H1 (cell line): ENCODE data around the gene UTRN. TPM values are rescaled to one million over a fixed set of nuclear protein-coding genes. Genes with fewer than 3 reads are reported as not detected.

Experiments used
- CTCF ChIA-PET: fragments of 300-600 bp; sonication (Branson Sonifier 250); formaldehyde crosslinking; loops from one replicate; lab custom pipeline; 2021; ENCODE audit not compliant: partially characterized antibody; lab: Charles Lee
- POLR2A ChIA-PET: fragments of 300-600 bp; sonication (Branson Sonifier 250); formaldehyde crosslinking; loops from one replicate; lab custom pipeline; 2021; ENCODE audit warnings: inconsistent platforms; ENCODE audit not compliant: partially characterized antibody; lab: Charles Lee
- DNase-seq, 2 experiments: peaks; one replicate each; pipeline versions ENCODE4 v3.0.0 to v3.0.0-alpha.2; 2010 to 2022; ENCODE audit warnings: low spot score in 2 of 2, low read depth in 1 of 2, mixed read lengths in 1 of 2
- FAIRE-seq: peaks from 2 replicates; lab custom pipeline; 2011; peaks lifted over from hg19 to GRCh38; lab: Jason Lieb, UNC
- H2AFZ ChIP-seq: 2 replicates; pipeline ENCODE4 v1.8.1; 2012; ENCODE audit warnings: low read length, inconsistent platforms
- H2AK5ac ChIP-seq: 2 replicates; pipeline ENCODE4 v1.6.1; 2013; ENCODE audit warnings: low read depth, low read length
- H2BK120ac ChIP-seq: replicated peaks from 2 replicates; pipeline ENCODE3; 2013; ENCODE audit warnings: low read depth, low read length, inconsistent platforms
- H2BK12ac ChIP-seq: 2 replicates; pipeline ENCODE4 v1.6.1; 2013; ENCODE audit warnings: low read depth, low read length
- H2BK15ac ChIP-seq: 2 replicates; pipeline ENCODE4 v1.6.1; 2013; ENCODE audit warnings: low read length
- H2BK20ac ChIP-seq: 2 replicates; pipeline ENCODE4 v1.6.1; 2013; ENCODE audit warnings: low read length
- H2BK5ac ChIP-seq: 2 replicates; pipeline ENCODE4 v1.6.1; 2013; ENCODE audit warnings: low read depth, low read length
- H3K14ac ChIP-seq: 2 replicates; pipeline ENCODE4 v1.6.1; 2013; ENCODE audit warnings: inconsistent platforms; ENCODE audit not compliant: insufficient read length
- H3K18ac ChIP-seq: 2 replicates; pipeline ENCODE4 v1.6.1; 2013; ENCODE audit warnings: low read length; ENCODE audit errors: extremely low read depth
- H3K23ac ChIP-seq: 2 replicates; pipeline ENCODE4 v1.6.1; 2013; ENCODE audit warnings: inconsistent platforms; ENCODE audit not compliant: insufficient read length
- H3K23me2 ChIP-seq: 2 replicates; pipeline ENCODE4 v1.6.1; 2013; ENCODE audit warnings: low read depth, low read length
- H3K27ac ChIP-seq: 2 replicates; pipeline ENCODE4 v1.6.1; 2011; ENCODE audit warnings: low read depth, low read length, inconsistent platforms
- H3K27me3 ChIP-seq, 4 experiments: replicated peaks in 1 of 4; 1 replicate in 1 of 4; 2 replicates in 3 of 4; pipeline versions ENCODE4 v1.6.1 to v1.8.1; 2011 to 2013; ENCODE audit warnings: low read length in 3 of 4, mild to moderate bottlenecking in 3 of 4, inconsistent platforms in 2 of 4, mixed read lengths in 2 of 4, moderate library complexity in 1 of 4; ENCODE audit not compliant: control insufficient read depth in 3 of 4, insufficient read depth in 3 of 4; ENCODE audit errors: extremely low read depth in 1 of 4
- H3K36me3 ChIP-seq, 4 experiments: 2 replicates each; pipeline versions ENCODE4 v1.6.1 to v1.8.1; 2011 to 2013; ENCODE audit warnings: mild to moderate bottlenecking in 4 of 4, low read length in 3 of 4, moderate library complexity in 2 of 4, control low read depth in 1 of 4, inconsistent platforms in 1 of 4; ENCODE audit not compliant: insufficient read depth in 4 of 4, control insufficient read depth in 2 of 4
- H3K4ac ChIP-seq: replicated peaks from 2 replicates; pipeline ENCODE3; 2013; ENCODE audit warnings: low read length, low read depth, mixed read lengths, inconsistent platforms; ENCODE audit not compliant: insufficient read length
- H3K4me1 ChIP-seq, 4 experiments: replicated peaks in 1 of 4; 1 replicate in 1 of 4; 2 replicates in 3 of 4; pipeline versions ENCODE4 v1.6.1 to v1.8.1; 2011 to 2013; ENCODE audit warnings: low read length in 3 of 4, inconsistent platforms in 2 of 4, mixed read lengths in 1 of 4; ENCODE audit not compliant: insufficient read depth in 4 of 4, control insufficient read depth in 3 of 4
- H3K4me2 ChIP-seq, 2 experiments: 2 replicates each; pipeline versions ENCODE4 v1.6.1 to v1.8.1; 2011 to 2013; ENCODE audit warnings: low read depth in 2 of 2, low read length in 2 of 2, control low read depth in 1 of 2, inconsistent platforms in 1 of 2, mild to moderate bottlenecking in 1 of 2; ENCODE audit not compliant: insufficient read depth in 1 of 2
- H3K4me3 ChIP-seq, 4 experiments: fragments of 200-600, 300-600 bp in 1 of 4; sonication (generic), shearing (Covaris generic), sonication (Bioruptor Twin) in 1 of 4; 2 replicates each; pipeline versions ENCODE4 v1.5.1 to v1.8.1; 2011 to 2016; ENCODE audit warnings: low read length in 4 of 4, low read depth in 3 of 4, control low read depth in 2 of 4, inconsistent platforms in 2 of 4, mild to moderate bottlenecking in 2 of 4, mixed read lengths in 1 of 4, moderate library complexity in 1 of 4; ENCODE audit not compliant: insufficient read depth in 2 of 4; ENCODE audit errors: extremely low read depth in 1 of 4
- H3K56ac ChIP-seq: replicated peaks from 2 replicates; pipeline ENCODE3; 2013; ENCODE audit warnings: low read depth, mild to moderate bottlenecking, mixed read lengths, low read length, inconsistent platforms; ENCODE audit not compliant: insufficient read length
- H3K79me1 ChIP-seq: 2 replicates; pipeline ENCODE4 v1.6.1; 2013; ENCODE audit warnings: low read depth, low read length, control low read depth
- H3K79me2 ChIP-seq, 2 experiments: 2 replicates each; pipeline versions ENCODE4 v1.6.1 to v1.8.1; 2012 to 2013; ENCODE audit warnings: low read length in 2 of 2, mild to moderate bottlenecking in 2 of 2, inconsistent platforms in 1 of 2; ENCODE audit not compliant: insufficient read depth in 2 of 2, control insufficient read depth in 1 of 2
- H3K9ac ChIP-seq, 4 experiments: replicated peaks in 1 of 4; 1 replicate in 1 of 4; 2 replicates in 3 of 4; pipeline versions ENCODE4 v1.6.1 to v1.8.1; 2011 to 2013; ENCODE audit warnings: low read depth in 3 of 4, low read length in 3 of 4, control low read depth in 2 of 4, mild to moderate bottlenecking in 2 of 4, moderate library complexity in 2 of 4, inconsistent platforms in 1 of 4; ENCODE audit errors: extremely low read depth in 1 of 4
- H3K9me3 ChIP-seq, 2 experiments: 2 replicates each; pipeline versions ENCODE4 v1.6.1 to v1.8.1; 2012 to 2013; ENCODE audit warnings: mild to moderate bottlenecking in 2 of 2, moderate library complexity in 2 of 2, control low read depth in 1 of 2, inconsistent platforms in 1 of 2, low read depth in 1 of 2, low read length in 1 of 2, mixed read lengths in 1 of 2; ENCODE audit not compliant: insufficient read depth in 2 of 2
- H4K20me1 ChIP-seq, 2 experiments: replicated peaks in 1 of 2; 2 replicates each; pipeline versions ENCODE3 to v1.8.1; 2011 to 2013; ENCODE audit warnings: inconsistent platforms in 2 of 2, low read length in 2 of 2, mild to moderate bottlenecking in 1 of 2; ENCODE audit not compliant: insufficient read depth in 2 of 2, control insufficient read depth in 1 of 2
- H4K5ac ChIP-seq: 2 replicates; pipeline ENCODE4 v1.6.1; 2013; ENCODE audit warnings: low read length, low read depth, mixed read lengths, inconsistent platforms; ENCODE audit not compliant: insufficient read length
- H4K8ac ChIP-seq: 2 replicates; pipeline ENCODE4 v1.8.0; 2013; ENCODE audit warnings: mild to moderate bottlenecking, moderate library complexity, low read length, inconsistent platforms; ENCODE audit not compliant: insufficient read depth; ENCODE audit errors: extremely low read depth
- H4K91ac ChIP-seq: replicated peaks from 2 replicates; pipeline ENCODE3; 2013; ENCODE audit warnings: low read length, mixed read lengths, inconsistent platforms; ENCODE audit not compliant: insufficient read length
- ASH2L ChIP-seq: fragments of 200-600, 300-600 bp; sonication (generic); IDR thresholded peaks from one replicate; pipeline ENCODE4 v1.7.1; 2017; ENCODE audit warnings: low read length
- CHD1 ChIP-seq: IDR thresholded peaks from 2 replicates; pipeline ENCODE4 v1.6.1; 2012; ENCODE audit warnings: low read depth, low read length, improper control_type of control experiment
- CHD2 ChIP-seq: IDR thresholded peaks from 2 replicates; pipeline ENCODE4 v1.6.1; 2012; ENCODE audit warnings: low read length, improper control_type of control experiment
- JUN ChIP-seq: IDR thresholded peaks from 2 replicates; pipeline ENCODE4 v1.6.1; 2011; ENCODE audit warnings: low read depth, mild to moderate bottlenecking, improper control_type of control experiment, low read length
- JUND ChIP-seq: IDR thresholded peaks from 2 replicates; pipeline ENCODE4 v1.6.1; 2011; ENCODE audit warnings: mild to moderate bottlenecking, improper control_type of control experiment, low read length
- KDM5A ChIP-seq: fragments of 200-600 bp; IDR thresholded peaks from 2 replicates; pipeline ENCODE4 v1.7.1; 2012; ENCODE audit warnings: mild to moderate bottlenecking, low read length, inconsistent platforms, mixed read lengths
- NANOG ChIP-seq: IDR thresholded peaks from 2 replicates; pipeline ENCODE4 v1.6.1; 2011; ENCODE audit warnings: low read length, low read depth, mild to moderate bottlenecking, inconsistent platforms; ENCODE audit not compliant: insufficient read depth, poor library complexity, severe bottlenecking
- PHF8 ChIP-seq: fragments of 200-600 bp; sonication (generic); conservative IDR thresholded peaks from 2 replicates; pipeline ENCODE4 v1.7.1; 2012; ENCODE audit warnings: low read depth, mild to moderate bottlenecking, inconsistent platforms, low read length, moderate library complexity
- RFX5 ChIP-seq: IDR thresholded peaks from 2 replicates; pipeline ENCODE4 v1.6.1; 2011; ENCODE audit warnings: low read depth, low read length, improper control_type of control experiment, borderline replicate concordance
- SP1 ChIP-seq: IDR thresholded peaks from 2 replicates; pipeline ENCODE4 v1.6.1; 2011; ENCODE audit warnings: low read depth, low read length
- SP2 ChIP-seq: IDR thresholded peaks from 2 replicates; pipeline ENCODE4 v1.6.1; 2012; ENCODE audit warnings: mild to moderate bottlenecking, low read length, inconsistent platforms
- TAF1 ChIP-seq: IDR thresholded peaks from 2 replicates; pipeline ENCODE4 v1.6.1; 2011; ENCODE audit warnings: mild to moderate bottlenecking, low read depth, low read length
- TAF7 ChIP-seq: optimal IDR thresholded peaks from 2 replicates; pipeline ENCODE3; 2011; ENCODE audit warnings: low read depth, mild to moderate bottlenecking, inconsistent platforms, low read length, moderate library complexity, borderline replicate concordance
- WGBS, 2 experiments: shearing (Covaris generic) in 1 of 2; methylation state at CpG; one replicate each; pipeline versions ENCODE4 v1.1.6 to v1.1.7; 2013 to 2015; ENCODE audit warnings: low lambda C conversion rate in 2 of 2, mixed read lengths in 2 of 2, inconsistent platforms in 1 of 2, low coverage in 1 of 2, missing lambda C conversion rate in 1 of 2; ENCODE audit not compliant: insufficient replicate concordance in 2 of 2, insufficient coverage in 1 of 2, insufficient read length in 1 of 2; ENCODE audit errors: extremely low coverage in 1 of 2, missing lambda C conversion rate in 1 of 2; 5-methylcytosine and 5-hydroxymethylcytosine counted together
- polyA plus RNA-seq, 7 experiments: library from polyadenylated mRNA; depleted of rRNA in 3 of 7; stranded (reverse) in 5 of 7; unstranded in 2 of 7; fragments of >200 nt in 5 of 7; fragments of 200-250 nt in 2 of 7; gene quantifications; 1 replicate in 5 of 7; 2 replicates in 1 of 7; 4 replicates in 1 of 7; pipeline versions ENCODE4 v1.2.1 to v1.2.3, GENCODE V29; 2011 to 2013; ENCODE audit warnings: missing spikeins in 2 of 7, mixed read lengths in 2 of 7
- total RNA-seq: library from RNA; stranded (reverse); fragmentation: NEBNext Ultra II Directional; extraction: Animal tissue kit (Norgen Biotek cat#: 25700); gene quantifications from 2 replicates; pipeline ENCODE4 v1.2.1, GENCODE V29; 2021
- TF ChIP-seq, protein P1 (sequence below): IDR thresholded peaks from 2 replicates; pipeline ENCODE4 v1.6.1; 2011; ENCODE audit warnings: low read length, improper control_type of control experiment

The UTRN gene
- total and polyA plus RNA-seq, 2 of the 8 experiments (the other 6 are each of a cell fraction or from before 2014, with no cell fraction given) = 25.0 to 112 TPM

DNA sequence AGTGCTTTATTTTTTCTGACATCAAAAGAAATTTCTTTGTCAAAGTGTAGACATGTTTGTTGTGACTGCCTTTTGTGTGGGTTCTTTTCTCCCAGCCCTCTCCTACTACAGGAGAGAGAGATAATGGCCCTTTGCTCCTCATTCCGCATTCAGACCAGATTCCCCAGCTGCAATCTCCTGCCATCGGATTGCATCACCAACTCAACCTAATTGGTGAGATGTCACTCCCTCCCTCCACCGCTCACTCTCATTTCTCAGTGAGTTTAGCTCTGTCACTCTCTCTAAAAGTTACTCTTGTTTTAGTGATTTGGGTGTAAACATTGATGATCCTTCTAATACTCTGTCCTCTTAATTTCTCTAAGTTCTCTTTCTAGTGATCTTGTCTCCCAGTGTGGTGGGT is 22.7 kb downstream of the UTRN start:
- H4K5ac ChIP-seq = no peak overlapping the region
- TF ChIP-seq ASH2L (no peak), TAF7 (no peak), JUN (no peak), SP2 (no peak), PHF8 (no peak), RFX5 (no peak), JUND (peak; percentile 66), SP1 (no peak), TAF1 (no peak), NANOG (no peak), CHD2 (no peak), KDM5A (no peak), CHD1 (no peak)
- TF ChIP-seq, protein P1, sequence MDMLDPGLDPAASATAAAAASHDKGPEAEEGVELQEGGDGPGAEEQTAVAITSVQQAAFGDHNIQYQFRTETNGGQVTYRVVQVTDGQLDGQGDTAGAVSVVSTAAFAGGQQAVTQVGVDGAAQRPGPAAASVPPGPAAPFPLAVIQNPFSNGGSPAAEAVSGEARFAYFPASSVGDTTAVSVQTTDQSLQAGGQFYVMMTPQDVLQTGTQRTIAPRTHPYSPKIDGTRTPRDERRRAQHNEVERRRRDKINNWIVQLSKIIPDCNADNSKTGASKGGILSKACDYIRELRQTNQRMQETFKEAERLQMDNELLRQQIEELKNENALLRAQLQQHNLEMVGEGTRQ = no peak

More for the DNA sequence above, 22.7 kb downstream of the UTRN start:
- Histone ChIP-seq H4K8ac (no peak overlapping the region), H3K9me3 (no peaks in the 10 kb centered on the region), H3K14ac (no peak overlapping the region), H2AFZ (no peak overlapping the region), H4K20me1 (peaks cover 0 to 3% of the 10 kb centered on the region in 2 experiments), H3K18ac (no peak overlapping the region), H3K9ac (no peak overlapping the region), H3K4me3 (no peak overlapping the region), H2AK5ac (no peak overlapping the region), H3K36me3 (0 out of 8 replicates have a peak, but pooled peaks cover 0 to 2% (median 0%) of the 10 kb centered on the region in 4 experiments), H3K27ac (no peak overlapping the region), H4K91ac (no peak overlapping the region), H3K23me2 (peaks cover 2% of the 10 kb centered on the region; the same call in 1 of the 2 replicates), H3K79me1 (peaks cover 3% of the 10 kb centered on the region; the same call in 1 of the 2 replicates), H3K4ac (no peak overlapping the region), H2BK20ac (no peak overlapping the region), H3K4me1 (peaks cover 0 to 3% (median under 1%) of the 10 kb centered on the region in 4 experiments; a peak in 3 of 7 replicates), H3K23ac (no peak overlapping the region), H2BK15ac (no peak overlapping the region), H3K27me3 (no peaks in the 10 kb centered on the region), H3K4me2 (no peak overlapping the region; a peak in 1 of 4 replicates), H3K79me2 (peaks cover 0 to 12% of the 10 kb centered on the region in 2 experiments; a peak in 2 of 4 replicates), H3K56ac (no peak overlapping the region), H2BK5ac (no peak overlapping the region), H2BK120ac (no peak overlapping the region), H2BK12ac (no peak overlapping the region)
- 74% methylated on average over 3 of the region's 3 CpGs; no CpG with 5 or more reads in 1 of the 2 experiments for WGBS, 2 experiments
- FAIRE-seq (no peak), DNase-seq (no peak)
- CTCF ChIA-PET = interaction anchor here (0.9 kb wide), 1 partner anchor 89 kb away, joined by 3 read pairs; no protein-coding TSS in a partner anchor
- POLR2A ChIA-PET = interaction anchor here (1.6 kb wide), 2 partner anchors 9 to 22 kb away, joined by 3 to 4 read pairs; no protein-coding TSS in a partner anchor
